IPS-18a (cell line): ENCODE results near the gene CHST9.

Experiments
- H3K27ac ChIP-seq: one replicate; pipeline ENCODE4 v1.5.1; 2013; ENCODE audit warnings: low read length
- H3K27me3 ChIP-seq: one replicate; pipeline ENCODE4 v1.6.1; 2013; ENCODE audit warnings: mild to moderate bottlenecking, low read length; ENCODE audit not compliant: control insufficient read depth, insufficient read depth
- H3K36me3 ChIP-seq: one replicate; pipeline ENCODE4 v1.6.1; 2013; ENCODE audit warnings: low read depth, low read length; ENCODE audit not compliant: control insufficient read depth
- H3K4me1 ChIP-seq: one replicate; pipeline ENCODE4 v1.6.1; 2013; ENCODE audit warnings: low read depth, low read length; ENCODE audit not compliant: control insufficient read depth
- H3K4me3 ChIP-seq: one replicate; pipeline ENCODE4 v1.5.1; 2013; ENCODE audit warnings: low read length
- H3K9ac ChIP-seq: one replicate; pipeline ENCODE4 v1.6.1; 2013; ENCODE audit warnings: mild to moderate bottlenecking, low read length, moderate library complexity
- H3K9me3 ChIP-seq: one replicate; pipeline ENCODE4 v1.6.1; 2013; ENCODE audit warnings: low read depth, low read length; ENCODE audit not compliant: control insufficient read depth

Gene CHST9

DNA sequence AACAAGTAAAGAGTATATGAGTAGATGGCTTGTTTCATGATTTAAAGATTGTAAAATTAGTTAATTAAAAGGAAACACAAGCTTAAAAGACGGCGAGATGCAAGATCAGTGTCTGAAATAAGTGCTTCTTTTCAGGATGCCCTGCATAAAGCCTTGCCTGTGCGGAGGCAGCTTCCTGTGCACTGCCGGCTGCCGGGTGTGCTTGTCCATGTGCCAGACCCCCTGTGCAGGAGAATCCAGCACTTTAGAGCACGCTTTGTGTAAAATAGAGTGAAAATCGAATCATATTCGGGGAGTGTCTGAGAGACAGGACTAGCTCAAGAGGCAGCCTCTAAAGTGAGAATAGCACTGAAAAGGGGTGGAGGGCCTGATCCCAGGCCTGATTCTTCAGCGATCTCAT, 154.7 kb downstream of the CHST9 start:
- no peaks in the 10 kb centered on the region for H3K36me3 ChIP-seq
- no peaks in the 10 kb centered on the region for H3K27me3 ChIP-seq
- no peaks in the 10 kb centered on the region for H3K9me3 ChIP-seq
- no peak overlapping the region for H3K4me3 ChIP-seq
- no peak overlapping the region for H3K9ac ChIP-seq
- H3K4me1 ChIP-seq, result no peaks in the 10 kb centered on the region
- no peak overlapping the region for H3K27ac ChIP-seq

DNA sequence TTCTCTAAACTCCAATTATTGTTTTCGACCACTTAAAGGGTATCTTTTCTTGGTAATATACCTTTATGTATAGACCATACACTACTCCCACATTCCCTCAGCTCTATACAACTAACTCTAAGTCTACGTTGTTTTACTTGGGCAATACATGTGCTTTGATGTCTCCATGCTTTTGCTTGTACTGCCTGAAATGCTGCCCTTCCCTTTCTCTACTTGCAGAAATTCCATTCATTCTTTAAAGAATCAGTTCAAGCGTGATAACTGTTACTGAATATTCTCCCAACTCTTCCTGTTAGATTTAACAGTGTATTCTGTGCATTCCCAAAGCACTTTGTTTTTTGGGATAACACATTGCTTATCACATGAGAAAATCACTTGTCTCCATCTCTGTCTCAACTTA, 162.6 kb downstream of the CHST9 start:
- H3K27me3 ChIP-seq, result no peaks in the 10 kb centered on the region
- H3K9ac ChIP-seq, result no peak overlapping the region
- H3K4me1 ChIP-seq, result no peaks in the 10 kb centered on the region
- H3K9me3 ChIP-seq, result no peaks in the 10 kb centered on the region
- no peaks in the 10 kb centered on the region for H3K36me3 ChIP-seq
- no peak overlapping the region for H3K27ac ChIP-seq
- no peak overlapping the region for H3K4me3 ChIP-seq

DNA sequence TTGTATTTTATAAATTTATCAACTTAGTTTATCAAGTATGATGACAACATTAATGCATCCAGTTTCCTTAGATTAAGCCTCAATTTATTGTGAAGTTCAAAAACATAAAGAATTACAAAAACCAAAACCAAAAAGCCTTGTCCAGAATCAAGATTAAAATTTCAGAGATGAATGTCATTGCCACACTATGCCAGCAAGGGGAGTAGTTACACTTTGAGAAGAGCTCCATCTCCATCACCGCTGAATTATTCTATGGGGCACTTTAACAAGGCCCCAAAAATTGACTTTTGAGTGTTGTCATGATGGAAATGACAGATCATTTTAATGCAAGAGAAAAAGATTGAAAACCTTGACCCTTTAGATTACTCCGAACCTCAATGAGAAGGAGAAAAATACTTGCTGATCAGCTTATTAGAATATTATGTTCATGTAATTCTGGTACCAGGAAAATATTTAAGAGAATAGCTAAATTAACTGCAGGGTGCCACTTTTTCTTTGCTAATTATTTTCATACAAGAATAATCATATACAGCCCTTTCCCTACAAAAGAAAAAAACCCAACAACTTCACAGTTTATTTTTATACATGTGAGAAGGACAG, 167.1 kb downstream of the CHST9 start:
- H3K4me3 ChIP-seq, result no peak overlapping the region
- no peak overlapping the region for H3K9ac ChIP-seq
- H3K27me3 ChIP-seq, result no peaks in the 10 kb centered on the region
- no peaks in the 10 kb centered on the region for H3K4me1 ChIP-seq
- H3K9me3 ChIP-seq, result no peaks in the 10 kb centered on the region
- H3K36me3 ChIP-seq, result no peaks in the 10 kb centered on the region
- H3K27ac ChIP-seq, result no peak overlapping the region

DNA sequence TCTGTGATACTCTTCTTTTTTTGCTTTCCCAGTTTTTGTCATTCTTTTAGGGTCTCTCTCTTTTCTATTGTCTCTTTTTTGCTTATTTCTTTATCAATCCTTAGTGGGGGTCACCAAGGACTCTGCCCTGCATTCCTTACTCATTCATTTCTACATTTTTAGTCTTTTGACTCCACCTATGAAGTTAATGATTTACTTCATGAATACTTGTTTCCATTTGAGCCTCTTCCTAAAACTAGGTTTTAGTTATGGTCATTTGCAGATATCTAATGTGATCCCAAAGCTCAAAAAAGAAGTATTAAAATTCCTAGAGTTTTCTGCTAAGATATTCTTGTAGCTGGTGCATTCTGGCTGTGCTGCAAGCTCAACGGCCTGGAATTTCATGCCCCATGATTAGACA, 170.3 kb downstream of the CHST9 start:
- Histone ChIP-seq H3K4me1 (no peaks in the 10 kb centered on the region), H3K9ac (no peak overlapping the region), H3K27me3 (no peaks in the 10 kb centered on the region), H3K4me3 (no peak overlapping the region), H3K27ac (no peak overlapping the region), H3K36me3 (no peaks in the 10 kb centered on the region), H3K9me3 (no peaks in the 10 kb centered on the region)

DNA sequence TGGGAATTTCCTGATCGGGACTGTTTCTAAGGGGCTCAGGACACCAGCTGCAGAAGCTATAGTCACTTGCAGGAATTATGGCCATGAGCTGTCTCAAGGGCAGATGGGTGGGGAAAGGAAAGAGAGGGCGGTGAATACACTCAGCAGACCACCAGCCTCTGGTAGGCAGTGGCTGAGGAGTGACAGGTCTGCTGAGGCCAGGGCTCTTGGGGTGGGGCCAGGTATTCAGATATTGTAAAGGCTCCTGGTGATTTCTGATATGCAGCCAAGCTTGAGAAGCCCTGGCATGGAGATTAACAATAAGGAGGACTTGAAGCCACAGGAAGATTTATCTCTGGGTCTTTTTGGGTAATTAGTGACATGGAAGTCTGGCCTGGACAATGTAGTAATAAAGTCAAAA, 174.3 kb downstream of the CHST9 start:
- H3K9ac ChIP-seq, result no peak overlapping the region
- peaks cover 10% of the 10 kb centered on the region for H3K4me1 ChIP-seq
- no peaks in the 10 kb centered on the region for H3K36me3 ChIP-seq
- no peaks in the 10 kb centered on the region for H3K27me3 ChIP-seq
- no peak overlapping the region for H3K27ac ChIP-seq
- H3K9me3 ChIP-seq, result no peaks in the 10 kb centered on the region
- no peak overlapping the region for H3K4me3 ChIP-seq

DNA sequence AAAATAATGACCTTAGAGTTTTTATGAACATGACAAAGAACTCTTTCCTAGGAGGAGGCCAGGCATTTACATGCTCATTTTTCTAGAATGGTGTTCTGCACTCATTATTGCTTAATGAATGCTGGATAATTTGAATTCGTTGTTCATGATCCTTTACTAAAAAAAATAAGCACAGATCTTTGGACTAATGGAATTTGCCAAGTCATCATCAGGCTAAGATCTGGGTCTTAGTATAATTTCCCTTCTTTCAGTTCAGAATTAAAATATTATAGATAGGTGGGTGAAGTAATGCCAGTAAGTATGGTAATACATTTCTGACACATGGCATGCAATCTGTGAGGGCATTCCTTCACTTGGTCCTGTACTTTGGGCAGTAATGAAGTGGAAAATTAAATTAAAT, 175.8 kb downstream of the CHST9 start:
- no peaks in the 10 kb centered on the region for H3K36me3 ChIP-seq
- H3K4me1 ChIP-seq, result peaks cover 10% of the 10 kb centered on the region
- H3K27me3 ChIP-seq, result no peaks in the 10 kb centered on the region
- no peak overlapping the region for H3K27ac ChIP-seq
- H3K9ac ChIP-seq, result no peak overlapping the region
- H3K9me3 ChIP-seq, result no peaks in the 10 kb centered on the region
- H3K4me3 ChIP-seq, result no peak overlapping the region

DNA sequence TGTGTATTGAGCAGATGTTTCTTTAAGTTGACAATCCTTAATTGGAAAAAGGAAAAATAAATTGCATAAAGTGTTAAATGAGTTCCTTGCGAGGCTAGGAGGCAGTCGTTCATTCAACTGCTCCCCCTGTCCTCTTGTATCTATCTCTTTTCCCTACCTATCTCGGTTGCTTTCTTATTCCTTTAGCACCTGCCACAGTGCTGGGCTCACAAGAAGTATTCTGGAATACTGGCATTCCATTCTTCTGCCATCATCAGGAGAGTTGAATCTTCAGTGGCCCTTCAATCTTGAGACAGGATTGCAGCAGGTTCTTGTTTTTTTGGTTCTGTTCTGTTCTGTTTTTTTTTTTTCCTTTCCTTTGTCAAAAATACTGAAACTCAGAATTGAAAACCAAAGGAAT, 176.5 kb downstream of the CHST9 start:
- Histone ChIP-seq H3K27me3 (no peaks in the 10 kb centered on the region), H3K4me3 (no peak overlapping the region), H3K9ac (no peak overlapping the region), H3K9me3 (no peaks in the 10 kb centered on the region), H3K27ac (no peak overlapping the region), H3K4me1 (peaks cover 10% of the 10 kb centered on the region), H3K36me3 (no peaks in the 10 kb centered on the region)

DNA sequence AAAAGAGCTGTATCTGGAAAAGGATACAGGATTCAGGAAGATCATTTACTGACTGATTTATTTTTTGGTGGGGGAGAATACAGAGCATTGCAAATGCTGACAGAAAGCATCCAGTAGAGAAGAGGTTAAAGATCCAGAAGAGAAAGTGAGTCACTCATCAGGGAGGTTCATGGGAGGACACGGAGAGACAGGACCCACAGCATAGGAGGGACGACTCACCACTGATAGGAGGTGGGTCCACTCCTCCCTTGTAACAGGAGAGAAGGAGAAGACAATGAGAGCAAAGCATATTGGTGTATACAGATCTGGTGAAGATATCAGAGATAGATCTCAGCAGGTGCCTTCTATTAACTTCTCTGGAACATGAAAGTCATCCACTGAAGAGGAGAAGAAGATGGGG, 177.2 kb downstream of the CHST9 start:
- Histone ChIP-seq H3K4me3 (no peak overlapping the region), H3K27me3 (no peaks in the 10 kb centered on the region), H3K36me3 (no peaks in the 10 kb centered on the region), H3K9me3 (no peaks in the 10 kb centered on the region), H3K9ac (no peak overlapping the region), H3K27ac (no peak overlapping the region), H3K4me1 (peaks cover 10% of the 10 kb centered on the region)

DNA sequence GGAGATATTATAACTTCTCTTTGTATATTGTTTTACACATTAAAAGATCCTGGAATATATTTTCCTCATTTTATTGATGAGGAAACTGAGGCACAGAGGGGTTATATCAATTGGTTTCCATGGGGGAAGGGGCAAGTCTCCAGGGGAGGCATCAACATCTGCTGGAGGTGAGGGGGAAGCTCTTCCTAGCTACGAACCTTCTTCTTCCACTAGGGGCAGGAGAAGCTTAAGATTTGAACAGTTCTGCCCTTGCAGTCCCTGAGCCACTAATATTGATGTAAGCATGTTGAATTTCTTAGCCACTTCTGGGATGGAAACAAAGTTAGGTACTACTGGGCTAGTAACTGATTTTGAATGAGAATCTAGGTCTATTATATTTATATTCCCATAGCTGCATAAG, 179.5 kb downstream of the CHST9 start:
- Histone ChIP-seq H3K27ac (no peak overlapping the region), H3K4me3 (no peak overlapping the region), H3K9ac (no peak overlapping the region), H3K9me3 (no peaks in the 10 kb centered on the region), H3K4me1 (peaks cover 10% of the 10 kb centered on the region), H3K36me3 (no peaks in the 10 kb centered on the region), H3K27me3 (no peaks in the 10 kb centered on the region)

DNA sequence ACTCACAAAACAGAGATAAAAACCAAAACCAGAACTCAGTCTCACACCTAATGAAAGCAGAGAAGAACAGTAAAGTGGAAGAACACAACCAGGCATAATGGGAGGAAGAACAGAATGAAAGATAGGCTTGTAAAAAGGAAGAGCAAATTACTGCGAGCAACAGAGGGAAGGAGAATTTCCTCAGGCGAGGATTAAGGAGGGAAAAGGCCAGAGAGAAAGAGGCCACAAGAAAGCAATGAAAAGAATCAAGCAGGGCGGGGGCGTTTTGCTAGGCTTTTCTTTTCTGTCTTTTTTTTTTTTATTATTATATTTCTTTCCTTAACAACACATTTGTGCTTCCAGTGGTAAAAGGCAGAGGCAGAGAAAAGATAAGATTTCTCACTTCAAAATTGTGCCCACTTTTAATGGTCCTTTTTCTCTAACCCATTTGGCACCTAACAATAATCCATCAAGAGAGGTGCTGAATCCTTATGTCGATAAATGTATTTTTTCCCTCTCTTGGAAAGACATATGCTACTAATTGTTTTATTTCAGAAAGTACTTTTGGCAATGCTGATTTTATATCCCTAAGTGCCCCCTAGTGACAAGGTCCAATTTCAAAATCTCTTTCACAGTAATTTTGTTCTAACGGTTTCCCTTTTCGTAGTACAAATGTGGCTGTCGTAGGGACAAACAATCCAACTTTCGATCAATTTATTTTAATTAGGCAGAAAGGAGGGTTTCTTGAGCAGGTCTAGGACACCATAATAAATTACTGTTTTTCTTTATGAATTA, 180.9 kb downstream of the CHST9 start:
- Histone ChIP-seq H3K4me1 (peaks cover 10% of the 10 kb centered on the region), H3K9ac (no peak overlapping the region), H3K4me3 (no peak overlapping the region), H3K9me3 (no peaks in the 10 kb centered on the region), H3K27me3 (no peaks in the 10 kb centered on the region), H3K36me3 (no peaks in the 10 kb centered on the region), H3K27ac (no peak overlapping the region)

DNA sequence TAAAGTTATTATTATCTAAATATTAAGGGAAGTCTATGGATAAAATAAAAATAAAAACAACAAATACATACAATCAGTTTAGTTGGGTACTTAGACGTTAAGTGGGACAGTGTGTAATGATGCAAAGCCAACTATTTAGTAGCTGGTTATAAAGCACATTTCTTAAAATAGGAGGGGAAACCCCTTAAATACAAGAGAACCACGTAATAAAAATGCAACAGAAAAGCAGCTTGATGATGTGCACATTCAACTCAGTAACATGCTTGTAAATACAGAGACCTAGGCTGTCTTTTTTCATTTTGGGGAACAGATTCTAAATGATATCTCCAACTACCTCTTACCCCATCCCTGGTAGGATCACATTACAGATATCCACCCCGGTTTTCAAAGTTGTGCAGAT, 185.3 kb downstream of the CHST9 start:
- no peaks in the 10 kb centered on the region for H3K27me3 ChIP-seq
- H3K4me1 ChIP-seq, result no peaks in the 10 kb centered on the region
- H3K36me3 ChIP-seq, result no peaks in the 10 kb centered on the region
- H3K4me3 ChIP-seq, result no peak overlapping the region
- H3K27ac ChIP-seq, result no peak overlapping the region
- no peaks in the 10 kb centered on the region for H3K9me3 ChIP-seq
- no peak overlapping the region for H3K9ac ChIP-seq

DNA sequence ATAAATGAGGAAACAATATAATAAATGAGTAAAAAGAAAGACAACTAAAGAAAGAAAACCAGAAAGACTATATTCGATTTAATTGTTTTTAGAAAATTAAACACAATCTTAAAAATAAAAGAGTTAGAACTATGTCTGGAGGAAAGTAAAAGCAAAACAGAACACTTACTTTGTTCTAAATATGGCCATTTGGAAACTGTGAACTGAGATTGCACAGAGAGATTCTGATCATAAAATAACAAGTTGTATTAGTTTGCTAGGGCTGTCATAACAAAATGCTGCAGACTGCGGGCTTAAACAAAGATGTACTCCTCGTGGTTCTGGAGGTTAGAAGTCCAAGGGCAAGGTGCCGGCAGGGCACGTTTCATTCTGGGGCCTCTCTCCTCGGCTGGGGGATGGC, 191.5 kb downstream of the CHST9 start:
- no peaks in the 10 kb centered on the region for H3K36me3 ChIP-seq
- no peak overlapping the region for H3K9ac ChIP-seq

More for the DNA sequence above, 191.5 kb downstream of the CHST9 start:
- H3K4me1 ChIP-seq, result no peaks in the 10 kb centered on the region
- H3K4me3 ChIP-seq, result no peak overlapping the region
- H3K27ac ChIP-seq, result no peak overlapping the region
- no peaks in the 10 kb centered on the region for H3K27me3 ChIP-seq
- H3K9me3 ChIP-seq, result no peaks in the 10 kb centered on the region
